Trophoblast cell (in vitro differentiated cells and primary cell): ENCODE results near the gene MYCBPAP.

Experiments used
- DNase-seq, 2 donors: peaks; one replicate each; pipeline ENCODE4 v3.0.0-alpha.2; 2016
- H2AFZ ChIP-seq: 2 replicates; pipeline ENCODE4 v1.6.1; 2013; ENCODE audit warnings: low read length, moderate library complexity, mild to moderate bottlenecking; ENCODE audit not compliant: insufficient read depth, poor library complexity
- H2AK5ac ChIP-seq: 2 replicates; pipeline ENCODE4 v1.6.1; 2013; ENCODE audit warnings: mild to moderate bottlenecking, low read length
- H2BK120ac ChIP-seq: 2 replicates; pipeline ENCODE4 v1.6.1; 2013; ENCODE audit warnings: low read length, mild to moderate bottlenecking, moderate library complexity; ENCODE audit not compliant: insufficient read depth, poor library complexity
- H2BK12ac ChIP-seq: 2 replicates; pipeline ENCODE4 v1.6.1; 2013; ENCODE audit warnings: mild to moderate bottlenecking, low read length, moderate library complexity
- H2BK5ac ChIP-seq: 2 replicates; pipeline ENCODE4 v1.6.1; 2013; ENCODE audit warnings: low read length, low read depth, moderate library complexity, mild to moderate bottlenecking; ENCODE audit not compliant: poor library complexity
- H3K14ac ChIP-seq: 2 replicates; pipeline ENCODE4 v1.6.1; 2013; ENCODE audit warnings: mild to moderate bottlenecking, low read length
- H3K18ac ChIP-seq: 2 replicates; pipeline ENCODE4 v1.6.1; 2013; ENCODE audit warnings: mild to moderate bottlenecking, low read length
- H3K23ac ChIP-seq: 2 replicates; pipeline ENCODE4 v1.6.1; 2013; ENCODE audit warnings: low read length
- H3K27ac ChIP-seq: 2 replicates; pipeline ENCODE4 v1.5.1; 2013; ENCODE audit warnings: low read depth, mild to moderate bottlenecking, inconsistent platforms, low read length, moderate library complexity
- H3K27me3 ChIP-seq: 2 replicates; pipeline ENCODE4 v1.6.1; 2013; ENCODE audit warnings: inconsistent platforms, mild to moderate bottlenecking, low read length, moderate library complexity; ENCODE audit not compliant: insufficient read depth
- H3K36me3 ChIP-seq, 2 experiments: 1 replicate in 1 of 2; 2 replicates in 1 of 2; pipeline ENCODE4 v1.6.1; 2013; ENCODE audit warnings: low read length in 2 of 2, mild to moderate bottlenecking in 2 of 2, moderate library complexity in 1 of 2; ENCODE audit not compliant: insufficient read depth in 2 of 2, control insufficient read depth in 1 of 2
- H3K4ac ChIP-seq: 2 replicates; pipeline ENCODE4 v1.6.1; 2013; ENCODE audit warnings: low read depth, mild to moderate bottlenecking, low read length, moderate library complexity
- H3K4me1 ChIP-seq, 2 experiments: 1 replicate in 1 of 2; 2 replicates in 1 of 2; pipeline ENCODE4 v1.6.1; 2013; ENCODE audit warnings: low read length in 2 of 2, mild to moderate bottlenecking in 2 of 2, moderate library complexity in 1 of 2; ENCODE audit not compliant: insufficient read depth in 2 of 2, control insufficient read depth in 1 of 2
- H3K4me2 ChIP-seq: 2 replicates; pipeline ENCODE4 v1.6.1; 2013; ENCODE audit warnings: inconsistent platforms, mild to moderate bottlenecking, low read length, moderate library complexity
- H3K4me3 ChIP-seq: 2 replicates; pipeline ENCODE4 v1.5.1; 2013; ENCODE audit warnings: mild to moderate bottlenecking, low read depth, low read length, inconsistent platforms
- H3K79me1 ChIP-seq: one replicate; pipeline ENCODE4 v1.6.1; 2013; ENCODE audit warnings: low read length
- H3K79me2 ChIP-seq: 2 replicates; pipeline ENCODE4 v1.6.1; 2013; ENCODE audit warnings: low read length, mild to moderate bottlenecking; ENCODE audit not compliant: control insufficient read depth, insufficient read depth, poor library complexity
- H3K9ac ChIP-seq: 2 replicates; pipeline ENCODE4 v1.6.1; 2013; ENCODE audit warnings: mild to moderate bottlenecking, low read length
- H3K9me3 ChIP-seq: 2 replicates; pipeline ENCODE4 v1.6.1; 2013; ENCODE audit warnings: low read depth, mild to moderate bottlenecking, control low read depth, inconsistent platforms, low read length; ENCODE audit not compliant: insufficient read depth
- H4K12ac ChIP-seq: 2 replicates; pipeline ENCODE4 v1.6.1; 2013; ENCODE audit warnings: low read depth, mild to moderate bottlenecking, low read length, moderate library complexity
- H4K8ac ChIP-seq: 2 replicates; pipeline ENCODE4 v1.6.1; 2013; ENCODE audit warnings: low read depth, mild to moderate bottlenecking, low read length, moderate library complexity
- H4K91ac ChIP-seq: one replicate; pipeline ENCODE4 v1.6.1; 2013; ENCODE audit warnings: low read depth, mild to moderate bottlenecking, low read length, moderate library complexity
- WGBS: extraction: QIAGEN DNeasy Blood & Tissue Kit; methylation state at CpG from one replicate; pipeline ENCODE4 v1.1.7; 2013; ENCODE audit warnings: missing lambda C conversion rate; ENCODE audit not compliant: insufficient read length, insufficient coverage; ENCODE audit errors: extremely low coverage; 5-methylcytosine and 5-hydroxymethylcytosine counted together

The MYCBPAP gene

GRCh38 chr17:50467855-50468303 is 40.4 kb upstream of the MYCBPAP start:
- H3K36me3 ChIP-seq = peaks cover 38 to 40% of the 10 kb centered on the region in 2 experiments
- H2AFZ ChIP-seq = no peak overlapping the region
- H3K23ac ChIP-seq = no peak overlapping the region
- H3K79me1 ChIP-seq = no peaks in the 10 kb centered on the region
- peaks cover 15% of the 10 kb centered on the region for H3K9me3 ChIP-seq
- peaks cover 2% of the 10 kb centered on the region for H3K27me3 ChIP-seq
- no peak overlapping the region for H4K12ac ChIP-seq
- no peak overlapping the region for H4K91ac ChIP-seq
- H3K18ac ChIP-seq = no peak overlapping the region
- H3K9ac ChIP-seq = no peak overlapping the region
- no peak overlapping the region for H3K4me2 ChIP-seq
- H3K14ac ChIP-seq = no peak overlapping the region
- no peak for DNase-seq
- no CpG with 5 or more reads among the region's 13 CpGs for WGBS
- no peak overlapping the region for H4K8ac ChIP-seq
- H2BK5ac ChIP-seq = no peak overlapping the region
- H2BK12ac ChIP-seq = no peak overlapping the region
- H3K27ac ChIP-seq = no peak overlapping the region
- H3K79me2 ChIP-seq = no peaks in the 10 kb centered on the region
- H3K4ac ChIP-seq = no peak overlapping the region
- H2BK120ac ChIP-seq = no peak overlapping the region
- H3K4me1 ChIP-seq = peaks cover 2 to 4% of the 10 kb centered on the region in 2 experiments
- no peak overlapping the region for H2AK5ac ChIP-seq
- no peak overlapping the region for H3K4me3 ChIP-seq

- WGBS = no CpG with 5 or more reads among the region's 71 CpGs
- H3K4me1 ChIP-seq = peaks cover 2 to 4% of the 10 kb centered on the region in 2 experiments
- H4K91ac ChIP-seq = no peak within 1 kb of the TSS
- no peak within 1 kb of the TSS for H3K14ac ChIP-seq
- no peak within 1 kb of the TSS for H2BK120ac ChIP-seq
- H3K9ac ChIP-seq = no peak within 1 kb of the TSS
- no peak for DNase-seq
- no peak within 1 kb of the TSS for H3K27ac ChIP-seq
- H2AFZ ChIP-seq = no peak within 1 kb of the TSS
- no peaks in the 10 kb centered on the region for H3K79me1 ChIP-seq
- H3K79me2 ChIP-seq = no peaks in the 10 kb centered on the region
- peak within 1 kb of the TSS; percentile 45 for H3K4me2 ChIP-seq
- no peak within 1 kb of the TSS for H2BK5ac ChIP-seq
- no peak within 1 kb of the TSS for H3K18ac ChIP-seq
- H3K23ac ChIP-seq = no peak within 1 kb of the TSS
- H4K12ac ChIP-seq = no peak within 1 kb of the TSS
- peaks cover 15% of the 10 kb centered on the region for H3K9me3 ChIP-seq
- peaks cover 35 to 36% of the 10 kb centered on the region in 2 experiments for H3K36me3 ChIP-seq
- H2BK12ac ChIP-seq = no peak within 1 kb of the TSS
- no peak within 1 kb of the TSS for H3K4me3 ChIP-seq
- H2AK5ac ChIP-seq = no peak within 1 kb of the TSS
- H3K4ac ChIP-seq = no peak within 1 kb of the TSS
- H3K27me3 ChIP-seq = peaks cover 2% of the 10 kb centered on the region
- H4K8ac ChIP-seq = no peak within 1 kb of the TSS
Measured at GRCh38 chr17:50468304-50469207, 39.7 kb upstream of the MYCBPAP start, which contains the start of gene CHAD. TSS of gene CHAD (minus strand) at chr17:50468880. CDS start at chr17:50468813, 67 bp downstream.

- Histone ChIP-seq H3K79me1 (no peaks in the 10 kb centered on the region), H3K23ac (no peak overlapping the region), H3K4me2 (peak overlapping the region; percentile 45), H3K9ac (no peak overlapping the region), H3K4ac (no peak overlapping the region), H3K79me2 (no peaks in the 10 kb centered on the region), H3K18ac (no peak overlapping the region), H4K91ac (no peak overlapping the region), H2BK120ac (no peak overlapping the region), H3K4me1 (peaks cover 2 to 4% of the 10 kb centered on the region in 2 experiments), H4K8ac (no peak overlapping the region), H3K4me3 (no peak overlapping the region), H3K27me3 (peaks cover 2% of the 10 kb centered on the region), H2BK12ac (no peak overlapping the region), H4K12ac (no peak overlapping the region), H3K27ac (no peak overlapping the region), H3K9me3 (peaks cover 15% of the 10 kb centered on the region), H3K14ac (no peak overlapping the region), H2BK5ac (no peak overlapping the region), H3K36me3 (peaks cover 37 to 40% of the 10 kb centered on the region in 2 experiments), H2AK5ac (no peak overlapping the region), H2AFZ (no peak overlapping the region)
- no CpG with 5 or more reads among the region's 37 CpGs for WGBS
- DNase-seq = no peak
Measured at GRCh38 chr17:50469208-50469605, 39.0 kb upstream of the MYCBPAP start.

GRCh38 chr17:50469671-50470305 is 38.5 kb upstream of the MYCBPAP start:
- no peak overlapping the region for H2AK5ac ChIP-seq
- H3K4me2 ChIP-seq = no peak overlapping the region
- H3K27ac ChIP-seq = no peak overlapping the region
- H2BK12ac ChIP-seq = no peak overlapping the region
- H3K36me3 ChIP-seq = peaks cover 40 to 44% of the 10 kb centered on the region in 2 experiments
- no peak overlapping the region for H3K4ac ChIP-seq
- no peak overlapping the region for H2BK5ac ChIP-seq
- no peak overlapping the region for H3K23ac ChIP-seq
- no peak overlapping the region for H4K91ac ChIP-seq
- H3K4me3 ChIP-seq = no peak overlapping the region
- H3K27me3 ChIP-seq = peaks cover 2% of the 10 kb centered on the region
- H3K4me1 ChIP-seq = peaks cover 2 to 4% of the 10 kb centered on the region in 2 experiments
- H4K8ac ChIP-seq = no peak overlapping the region
- no peak for DNase-seq
- no CpG with 5 or more reads among the region's 19 CpGs for WGBS
- H3K79me2 ChIP-seq = no peaks in the 10 kb centered on the region
- H4K12ac ChIP-seq = no peak overlapping the region
- no peak overlapping the region for H3K18ac ChIP-seq
- no peak overlapping the region for H3K9ac ChIP-seq
- no peaks in the 10 kb centered on the region for H3K79me1 ChIP-seq
- no peak overlapping the region for H2AFZ ChIP-seq
- H3K14ac ChIP-seq = no peak overlapping the region
- H2BK120ac ChIP-seq = no peak overlapping the region
- H3K9me3 ChIP-seq = peaks cover 15% of the 10 kb centered on the region
